KG1 (cell line): ENCODE measurements around the gene ASPA.
"Not testable (repeated sequence)": the region's sequence is repeated elsewhere in the genome, so short reads cannot be mapped to it uniquely, and the experiment has no call there.

Experiments
- DNase-seq: peaks from one replicate; lab custom pipeline; 2025; lab: John Stamatoyannopoulos, UW

The ASPA gene

GRCh38 chr17:3507869-3508268, 32.1 kb downstream of the ASPA start:
- no peak for DNase-seq

GRCh38 chr17:3510090-3510489, 34.3 kb downstream of the ASPA start:
- no peak for DNase-seq

- DNase-seq: no peak
These were observed 36.2 kb downstream of the ASPA start for GRCh38 chr17:3511852-3512504.

- no peak for DNase-seq
These were observed 36.8 kb downstream of the ASPA start for GRCh38 chr17:3512505-3513171.

GRCh38 chr17:3513305-3514035, 37.7 kb downstream of the ASPA start:
- no peak for DNase-seq

GRCh38 chr17:3514167-3514566, 38.4 kb downstream of the ASPA start:
- DNase-seq: not testable (repeated sequence)

- DNase-seq: no peak
These were observed 39.1 kb downstream of the ASPA start for GRCh38 chr17:3514873-3515272.

GRCh38 chr17:3519472-3519871, 43.7 kb downstream of the ASPA start:
- not testable (repeated sequence) for DNase-seq

- DNase-seq: no peak
These were observed 48.2 kb downstream of the ASPA start for GRCh38 chr17:3524024-3524423.

- no peak for DNase-seq
These were observed 50.7 kb downstream of the ASPA start for GRCh38 chr17:3526491-3526890.

GRCh38 chr17:3526971-3527370, 51.2 kb downstream of the ASPA start:
- DNase-seq: no peak

- no peak for DNase-seq
These were observed 51.7 kb downstream of the ASPA start for GRCh38 chr17:3527468-3527867.

- no peak for DNase-seq
These were observed 52.1 kb downstream of the ASPA start for GRCh38 chr17:3527896-3528295.

GRCh38 chr17:3528403-3528851, 52.6 kb downstream of the ASPA start:
- DNase-seq: no peak

- no peak for DNase-seq
These were observed 53.2 kb downstream of the ASPA start for GRCh38 chr17:3528880-3529511.

- no peak for DNase-seq
These were observed 54.3 kb downstream of the ASPA start for GRCh38 chr17:3529817-3530741.

- no peak for DNase-seq
These were observed 55.7 kb downstream of the ASPA start for GRCh38 chr17:3531266-3532101.

GRCh38 chr17:3532106-3532858, 56.5 kb downstream of the ASPA start:
- DNase-seq: no peak

GRCh38 chr17:3532859-3533142, 57.0 kb downstream of the ASPA start:
- no peak for DNase-seq

- no peak for DNase-seq
These were observed 58.0 kb downstream of the ASPA start for GRCh38 chr17:3533752-3534151.
